ENCODE data around the gene FAM20B.
"Not testable (repeated sequence)": the region's sequence is repeated elsewhere in the genome, so short reads cannot be mapped to it uniquely, and the experiment has no call there.

DNA sequence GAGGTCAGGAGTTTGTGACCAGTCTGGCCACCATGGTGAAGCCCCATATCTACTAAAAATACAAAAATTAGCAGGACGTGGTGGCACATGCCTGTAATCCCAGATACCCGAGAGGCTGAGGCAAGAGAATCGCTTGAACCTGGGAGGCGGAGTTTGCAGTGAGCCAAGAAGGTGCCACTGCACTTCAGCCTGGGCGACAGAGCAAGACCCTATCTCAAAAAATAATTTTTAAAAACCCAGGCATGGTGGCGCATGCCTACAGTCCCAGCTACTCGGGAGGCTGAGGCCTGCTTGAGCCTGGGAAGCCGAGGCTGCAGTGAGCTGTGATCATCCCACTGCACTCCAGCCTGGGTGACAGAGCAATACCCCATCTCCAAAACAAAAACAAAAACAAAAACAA is 23.6 kb upstream of the FAM20B start:
- TF ChIP-seq, protein P1, sequence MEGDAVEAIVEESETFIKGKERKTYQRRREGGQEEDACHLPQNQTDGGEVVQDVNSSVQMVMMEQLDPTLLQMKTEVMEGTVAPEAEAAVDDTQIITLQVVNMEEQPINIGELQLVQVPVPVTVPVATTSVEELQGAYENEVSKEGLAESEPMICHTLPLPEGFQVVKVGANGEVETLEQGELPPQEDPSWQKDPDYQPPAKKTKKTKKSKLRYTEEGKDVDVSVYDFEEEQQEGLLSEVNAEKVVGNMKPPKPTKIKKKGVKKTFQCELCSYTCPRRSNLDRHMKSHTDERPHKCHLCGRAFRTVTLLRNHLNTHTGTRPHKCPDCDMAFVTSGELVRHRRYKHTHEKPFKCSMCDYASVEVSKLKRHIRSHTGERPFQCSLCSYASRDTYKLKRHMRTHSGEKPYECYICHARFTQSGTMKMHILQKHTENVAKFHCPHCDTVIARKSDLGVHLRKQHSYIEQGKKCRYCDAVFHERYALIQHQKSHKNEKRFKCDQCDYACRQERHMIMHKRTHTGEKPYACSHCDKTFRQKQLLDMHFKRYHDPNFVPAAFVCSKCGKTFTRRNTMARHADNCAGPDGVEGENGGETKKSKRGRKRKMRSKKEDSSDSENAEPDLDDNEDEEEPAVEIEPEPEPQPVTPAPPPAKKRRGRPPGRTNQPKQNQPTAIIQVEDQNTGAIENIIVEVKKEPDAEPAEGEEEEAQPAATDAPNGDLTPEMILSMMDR (conservative IDR thresholded peaks at IDR 0.05; ENCODE audit: low read length) = not testable (repeated sequence)
- not testable (repeated sequence) for TF ChIP-seq EZH2phosphoT487 (IDR thresholded peaks at IDR 0.05; ENCODE audit: borderline replicate concordance)
